ENCODE results near the gene DDX17. TPM values are rescaled to one million over a fixed set of nuclear protein-coding genes. Genes with fewer than 3 reads are reported as not detected.

DDX17 gene
- total RNA-seq (2021; ENCODE audit: unreplicated experiment), result 234 TPM
- polyA plus RNA-seq (2012), result 108 and 121 TPM in 2 replicates
- Bru-seq, nascent RNA, result percentile 99 among the genes with signal in this experiment
- BruChase-seq, experiment 1, labeled RNA remaining after a 6-hour chase, result percentile 100 among the genes with signal in this experiment
- percentile 100 among the genes with signal in this experiment for BruChase-seq, experiment 2, labeled RNA remaining after a 2-hour chase
- long read RNA-seq, partial matches to known transcripts, result 26 of 63 reads
- long read RNA-seq, other reads (novel, unspliced or antisense), result 37 of 63 reads

DNA sequence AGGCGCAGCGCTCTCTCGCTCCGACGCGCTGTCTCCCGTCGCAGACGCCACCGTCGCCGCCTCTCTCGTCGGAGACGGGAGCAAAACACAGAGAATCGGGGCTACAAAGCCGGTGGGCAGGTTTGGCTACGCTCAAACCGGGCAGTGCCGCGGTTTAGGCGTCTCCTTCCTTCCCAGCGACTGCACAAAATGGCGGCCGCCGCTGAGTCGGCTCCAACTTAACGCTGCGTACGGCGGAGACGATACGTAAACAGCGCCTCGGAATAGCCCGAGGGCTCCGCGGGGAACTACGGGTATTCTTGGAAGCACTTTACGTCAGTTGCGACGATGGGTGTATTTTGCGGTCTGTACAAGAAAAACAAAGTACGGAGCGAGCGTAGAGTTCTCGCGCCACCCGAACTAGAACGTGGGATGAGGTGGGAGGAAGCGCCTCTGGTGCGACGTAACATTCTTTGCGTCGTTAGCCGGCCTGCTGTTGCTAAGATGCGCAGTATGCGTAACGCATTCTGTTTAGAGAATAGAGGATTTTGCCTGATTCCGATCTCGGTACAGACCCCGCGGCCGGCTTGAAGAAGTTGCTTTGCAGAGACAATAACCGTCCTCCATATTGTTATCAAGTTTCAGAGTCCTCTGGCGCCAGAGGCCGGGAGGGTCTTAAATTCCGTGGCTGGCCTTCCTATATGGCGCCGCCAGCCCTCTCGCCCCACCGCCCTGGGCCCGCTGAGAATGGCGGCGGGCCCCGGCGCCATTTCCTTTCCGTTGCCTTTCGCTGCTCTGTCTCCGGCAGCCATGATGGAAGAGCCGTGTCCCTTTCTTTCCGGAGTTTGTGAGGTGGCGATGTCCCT is at the start of gene DDX17:
TSS of gene DDX17 (minus strand) at position 194 of the 845 bp plus-strand sequence.
- CTCF ChIA-PET, result no interaction called here
- Histone ChIP-seq H4K20me1 (ENCODE audit: insufficient read depth) (peaks cover 23% of the 10 kb centered on the region; the same call in 1 of the 2 replicates), H3K27me3 (ENCODE audit: insufficient read depth, low read length) (no peaks in the 10 kb centered on the region), H3K27ac (ENCODE audit: low read depth, low read length) (peak within 1 kb of the TSS; percentile 99), H3K36me3 (ENCODE audit: control insufficient read depth in 1 of 2, insufficient read depth in 2 of 2, low read length in 2 of 2) (peaks cover 8 to 27% of the 10 kb centered on the region in 2 experiments; a peak in 3 of 4 replicates), H3K4me2 (ENCODE audit: low read length) (peak within 1 kb of the TSS; percentile 84), H3K79me2 (ENCODE audit: insufficient read depth, low read length) (peaks cover 47% of the 10 kb centered on the region), H2AFZ (ENCODE audit: low read depth, low read length, poor library complexity, severe bottlenecking) (peak within 1 kb of the TSS; percentile 81), H3K4me3 (replicated peaks in 1 of 2; ENCODE audit: low read depth in 1 of 2, low read length in 2 of 2) (peak within 1 kb of the TSS; percentile 80 to 92), H3K9me2 (ENCODE audit: insufficient read depth) (no peaks in the 10 kb centered on the region), H3K4me1 (ENCODE audit: control insufficient read depth in 1 of 2, insufficient read depth in 2 of 2, low read length in 2 of 2) (peaks cover 11 to 21% of the 10 kb centered on the region in 2 experiments; a peak in 3 of 4 replicates), H3K9me3 (ENCODE audit: control insufficient read depth in 1 of 2, insufficient read depth in 1 of 2, low read depth in 1 of 2, low read length in 2 of 2) (no peaks in the 10 kb centered on the region), H3K9ac (ENCODE audit: low read length) (peak within 1 kb of the TSS; percentile 99)
- DNase-seq (ENCODE audit: low read depth, low spot score) (peak; percentile 91), ATAC-seq (peak; percentile 93)
- intact Hi-C loops (cut with micrococcal nuclease), result no loop called here
- RAD21 ChIA-PET (ENCODE audit: low non-redundant PET in 1 of 2, low total read pairs in 2 of 2, uncharacterized antibody in 2 of 2, unreplicated experiment in 2 of 2), result no interaction called here
- POLR2A ChIA-PET, result no interaction called here
- TSS peak; percentile 96 for BruUV-seq (replicated peaks)
- TF ChIP-seq ZNF274 (IDR thresholded peaks at IDR 0.05; ENCODE audit: low read depth, low read length) (no peak), ATF3 (IDR thresholded peaks at IDR 0.05) (no peak), YY1 (IDR thresholded peaks at IDR 0.05; ENCODE audit: extremely low read depth, insufficient replicate concordance, low read depth, low read length) (peak; percentile 94), CBX3 (IDR thresholded peaks at IDR 0.05; ENCODE audit: low read depth) (0 out of 2 replicates have a peak, but pooled peaks have one; percentile 50), CEBPB (IDR thresholded peaks at IDR 0.05; ENCODE audit: low read depth) (no peak), RAD21 (IDR thresholded peaks at IDR 0.05; ENCODE audit: low read depth) (no peak), CTCF (IDR thresholded peaks at IDR 0.05 in 2 of 3, conservative IDR thresholded peaks at IDR 0.05 in 1 of 3; ENCODE audit: borderline replicate concordance in 1 of 3, insufficient read depth in 1 of 3, low read depth in 2 of 3, low read length in 2 of 3) (no peak), POLR2A (IDR thresholded peaks at IDR 0.05; ENCODE audit: borderline replicate concordance, extremely low read depth, insufficient read depth, insufficient read length) (peak; percentile 10), EZH2phosphoT487 (IDR thresholded peaks at IDR 0.05; ENCODE audit: borderline replicate concordance) (no peak), FOSL1 (IDR thresholded peaks at IDR 0.05; ENCODE audit: low read depth) (peak; percentile 61), TCF7L2 (IDR thresholded peaks at IDR 0.05; ENCODE audit: borderline replicate concordance, extremely low read depth, insufficient read depth, insufficient read length) (peak; percentile 7), SIN3A (IDR thresholded peaks at IDR 0.05; ENCODE audit: low read depth) (peak; percentile 18; the same call in 1 of the 2 replicates), JUND (IDR thresholded peaks at IDR 0.05) (no peak), SP1 (IDR thresholded peaks at IDR 0.05; ENCODE audit: low read depth) (no peak), ZFX (IDR thresholded peaks at IDR 0.05) (0 out of 2 replicates have a peak, but pooled peaks have one; percentile 10), EZH2 (IDR thresholded peaks at IDR 0.05) (no peak)
- TF ChIP-seq, protein P1, sequence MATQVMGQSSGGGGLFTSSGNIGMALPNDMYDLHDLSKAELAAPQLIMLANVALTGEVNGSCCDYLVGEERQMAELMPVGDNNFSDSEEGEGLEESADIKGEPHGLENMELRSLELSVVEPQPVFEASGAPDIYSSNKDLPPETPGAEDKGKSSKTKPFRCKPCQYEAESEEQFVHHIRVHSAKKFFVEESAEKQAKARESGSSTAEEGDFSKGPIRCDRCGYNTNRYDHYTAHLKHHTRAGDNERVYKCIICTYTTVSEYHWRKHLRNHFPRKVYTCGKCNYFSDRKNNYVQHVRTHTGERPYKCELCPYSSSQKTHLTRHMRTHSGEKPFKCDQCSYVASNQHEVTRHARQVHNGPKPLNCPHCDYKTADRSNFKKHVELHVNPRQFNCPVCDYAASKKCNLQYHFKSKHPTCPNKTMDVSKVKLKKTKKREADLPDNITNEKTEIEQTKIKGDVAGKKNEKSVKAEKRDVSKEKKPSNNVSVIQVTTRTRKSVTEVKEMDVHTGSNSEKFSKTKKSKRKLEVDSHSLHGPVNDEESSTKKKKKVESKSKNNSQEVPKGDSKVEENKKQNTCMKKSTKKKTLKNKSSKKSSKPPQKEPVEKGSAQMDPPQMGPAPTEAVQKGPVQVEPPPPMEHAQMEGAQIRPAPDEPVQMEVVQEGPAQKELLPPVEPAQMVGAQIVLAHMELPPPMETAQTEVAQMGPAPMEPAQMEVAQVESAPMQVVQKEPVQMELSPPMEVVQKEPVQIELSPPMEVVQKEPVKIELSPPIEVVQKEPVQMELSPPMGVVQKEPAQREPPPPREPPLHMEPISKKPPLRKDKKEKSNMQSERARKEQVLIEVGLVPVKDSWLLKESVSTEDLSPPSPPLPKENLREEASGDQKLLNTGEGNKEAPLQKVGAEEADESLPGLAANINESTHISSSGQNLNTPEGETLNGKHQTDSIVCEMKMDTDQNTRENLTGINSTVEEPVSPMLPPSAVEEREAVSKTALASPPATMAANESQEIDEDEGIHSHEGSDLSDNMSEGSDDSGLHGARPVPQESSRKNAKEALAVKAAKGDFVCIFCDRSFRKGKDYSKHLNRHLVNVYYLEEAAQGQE (IDR thresholded peaks at IDR 0.05; ENCODE audit: low read depth), result no peak

All from HCT116 (cell line).